Neural cell (in vitro differentiated cells): ENCODE measurements around the gene CLIC4. TPM values are rescaled to one million over a fixed set of nuclear protein-coding genes. Genes with fewer than 3 reads are reported as not detected.

Source experiments
- H2AFZ ChIP-seq: fragments of 200-600, 300-800 bp; sonication (generic), shearing (Covaris generic); 2 replicates; pipeline ENCODE4 v1.6.0; 2014; ENCODE audit warnings: low read depth, mild to moderate bottlenecking, antibody characterized with exemption, low read length, moderate library complexity
- H3F3A ChIP-seq: fragments of 200-600 bp; shearing (Covaris generic); 2 replicates; pipeline ENCODE4 v1.6.1; 2016; ENCODE audit warnings: mild to moderate bottlenecking, moderate library complexity, mixed read lengths, antibody characterized with exemption, low read length; ENCODE audit not compliant: insufficient read depth, poor library complexity, severe bottlenecking
- H3K27ac ChIP-seq: fragments of 200-600, 300-800 bp; sonication (generic), shearing (Covaris generic); 2 replicates; pipeline ENCODE4 v1.5.1; 2014; ENCODE audit warnings: mild to moderate bottlenecking, low read length, moderate library complexity
- H3K27me3 ChIP-seq: fragments of 300-800, 200-600 bp; sonication (generic), shearing (Covaris generic); 2 replicates; pipeline ENCODE4 v1.6.0; 2014; ENCODE audit warnings: mild to moderate bottlenecking, low read depth, low read length, moderate library complexity; ENCODE audit not compliant: insufficient read depth
- H3K36me3 ChIP-seq: fragments of 300-800, 200-600 bp; sonication (generic), shearing (Covaris generic); 2 replicates; pipeline ENCODE4 v1.5.1; 2014; ENCODE audit warnings: mild to moderate bottlenecking, antibody characterized with exemption, low read length, moderate library complexity; ENCODE audit not compliant: insufficient read depth
- H3K4me2 ChIP-seq: fragments of 300-800, 200-600 bp; sonication (generic), shearing (Covaris generic); 2 replicates; pipeline ENCODE4 v1.6.0; 2014; ENCODE audit warnings: mild to moderate bottlenecking, low read length
- H3K4me3 ChIP-seq: fragments of 300-800, 200-600 bp; sonication (generic), shearing (Covaris generic); 2 replicates; pipeline ENCODE4 v1.5.1; 2014; ENCODE audit warnings: mild to moderate bottlenecking, low read length, moderate library complexity
- H3K79me2 ChIP-seq: fragments of 200-600 bp; shearing (Covaris generic); replicated peaks from 2 replicates; pipeline ENCODE4 v1.6.0; 2014; ENCODE audit warnings: mild to moderate bottlenecking, low read length, moderate library complexity; ENCODE audit not compliant: insufficient read depth
- H3K9ac ChIP-seq: fragments of 300-800, 200-600 bp; sonication (generic), shearing (Covaris generic); 2 replicates; pipeline ENCODE4 v1.6.1; 2016; ENCODE audit warnings: mild to moderate bottlenecking, low read length, mixed read lengths
- H3K9me2 ChIP-seq: fragments of 200-600 bp; shearing (Covaris generic); 2 replicates; pipeline ENCODE4 v1.6.1; 2016; ENCODE audit warnings: mild to moderate bottlenecking, low read length, mixed read lengths; ENCODE audit not compliant: insufficient read depth
- H3K9me3 ChIP-seq: fragments of 200-600, 300-800 bp; sonication (generic), shearing (Covaris generic); 2 replicates; pipeline ENCODE4 v1.6.1; 2016; ENCODE audit warnings: mild to moderate bottlenecking, mixed run types, low read length, moderate library complexity, mixed read lengths
- H4K20me1 ChIP-seq: fragments of 200-600 bp; shearing (Covaris generic); 2 replicates; pipeline ENCODE4 v1.6.1; 2016; ENCODE audit warnings: mild to moderate bottlenecking, mixed run types; ENCODE audit not compliant: insufficient read depth
- EP300 ChIP-seq: fragments of 450-650 bp; conservative IDR thresholded peaks from 2 replicates; pipeline ENCODE4 v1.6.1; 2014; ENCODE audit warnings: antibody characterized with exemption, mild to moderate bottlenecking, moderate library complexity; ENCODE audit not compliant: poor library complexity, severe bottlenecking
- EZH2 ChIP-seq: fragments of 200-600, 300-800 bp; shearing (Covaris generic), sonication (generic); IDR thresholded peaks from 2 replicates; pipeline ENCODE4 v1.6.1; 2014; ENCODE audit warnings: antibody characterized with exemption, low read length, borderline replicate concordance, mild to moderate bottlenecking; ENCODE audit not compliant: insufficient read depth, poor library complexity, severe bottlenecking
- MXI1 ChIP-seq: fragments of 450-650 bp; conservative IDR thresholded peaks from 2 replicates; pipeline ENCODE4 v1.6.1; 2014; ENCODE audit warnings: antibody characterized with exemption, mild to moderate bottlenecking; ENCODE audit not compliant: poor library complexity, severe bottlenecking
- POLR2AphosphoS5 ChIP-seq: IDR thresholded peaks from 2 replicates; pipeline ENCODE4 v1.6.1; 2012
- RAD21 ChIP-seq: fragments of 450-650 bp; conservative IDR thresholded peaks from 2 replicates; pipeline ENCODE4 v1.6.1; 2014; ENCODE audit warnings: antibody characterized with exemption, mild to moderate bottlenecking, moderate library complexity
- SMC3 ChIP-seq: fragments of 450-650 bp; conservative IDR thresholded peaks from 2 replicates; pipeline ENCODE4 v1.6.1; 2014; ENCODE audit warnings: antibody characterized with exemption, mild to moderate bottlenecking, moderate library complexity; ENCODE audit not compliant: poor library complexity
- TAF1 ChIP-seq: IDR thresholded peaks from 2 replicates; pipeline ENCODE4 v1.6.1; 2012; ENCODE audit warnings: low read depth
- polyA plus RNA-seq: library from polyadenylated mRNA; depleted of rRNA; stranded (reverse); fragments of >200 nt; gene quantifications from 2 replicates; pipeline ENCODE4 v1.2.3, GENCODE V29; 2014
- TF ChIP-seq, protein P1 (sequence below): fragments of 450-650 bp; IDR thresholded peaks from 2 replicates; pipeline ENCODE4 v1.5.1; 2014; ENCODE audit warnings: antibody characterized with exemption, mild to moderate bottlenecking, moderate library complexity; ENCODE audit not compliant: poor library complexity, severe bottlenecking
- TF ChIP-seq, protein P2 (sequence below): IDR thresholded peaks from 2 replicates; pipeline ENCODE4 v1.6.1; 2012; ENCODE audit warnings: borderline replicate concordance

CLIC4 gene
- polyA plus RNA-seq, 1 donor from 2014 or later, result 133 TPM

DNA sequence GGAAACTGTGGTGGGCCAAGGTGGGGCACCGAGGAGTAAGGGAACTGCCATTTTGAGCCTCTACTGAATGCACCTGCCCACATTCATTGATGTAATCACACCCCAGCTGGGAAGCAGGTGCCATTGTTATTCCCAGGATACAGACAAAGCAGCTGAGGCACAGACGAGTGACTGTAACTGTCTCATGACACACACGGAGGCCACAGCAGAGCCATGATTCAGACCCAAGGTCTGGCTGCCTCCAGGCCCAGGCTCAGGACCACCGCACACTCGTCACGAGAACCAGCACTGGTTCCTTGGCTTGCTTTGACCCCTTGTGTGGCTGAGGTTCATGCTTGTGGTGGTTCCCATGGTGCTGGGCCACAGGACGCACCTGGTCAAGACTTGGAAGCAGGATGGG, 45.6 kb upstream of the CLIC4 start:
- TF ChIP-seq, protein P1, sequence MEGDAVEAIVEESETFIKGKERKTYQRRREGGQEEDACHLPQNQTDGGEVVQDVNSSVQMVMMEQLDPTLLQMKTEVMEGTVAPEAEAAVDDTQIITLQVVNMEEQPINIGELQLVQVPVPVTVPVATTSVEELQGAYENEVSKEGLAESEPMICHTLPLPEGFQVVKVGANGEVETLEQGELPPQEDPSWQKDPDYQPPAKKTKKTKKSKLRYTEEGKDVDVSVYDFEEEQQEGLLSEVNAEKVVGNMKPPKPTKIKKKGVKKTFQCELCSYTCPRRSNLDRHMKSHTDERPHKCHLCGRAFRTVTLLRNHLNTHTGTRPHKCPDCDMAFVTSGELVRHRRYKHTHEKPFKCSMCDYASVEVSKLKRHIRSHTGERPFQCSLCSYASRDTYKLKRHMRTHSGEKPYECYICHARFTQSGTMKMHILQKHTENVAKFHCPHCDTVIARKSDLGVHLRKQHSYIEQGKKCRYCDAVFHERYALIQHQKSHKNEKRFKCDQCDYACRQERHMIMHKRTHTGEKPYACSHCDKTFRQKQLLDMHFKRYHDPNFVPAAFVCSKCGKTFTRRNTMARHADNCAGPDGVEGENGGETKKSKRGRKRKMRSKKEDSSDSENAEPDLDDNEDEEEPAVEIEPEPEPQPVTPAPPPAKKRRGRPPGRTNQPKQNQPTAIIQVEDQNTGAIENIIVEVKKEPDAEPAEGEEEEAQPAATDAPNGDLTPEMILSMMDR, result no peak
- TF ChIP-seq POLR2AphosphoS5 (no peak), SMC3 (no peak), MXI1 (no peak), RAD21 (no peak), EP300 (no peak), TAF1 (no peak), EZH2 (no peak)
- TF ChIP-seq, protein P2, sequence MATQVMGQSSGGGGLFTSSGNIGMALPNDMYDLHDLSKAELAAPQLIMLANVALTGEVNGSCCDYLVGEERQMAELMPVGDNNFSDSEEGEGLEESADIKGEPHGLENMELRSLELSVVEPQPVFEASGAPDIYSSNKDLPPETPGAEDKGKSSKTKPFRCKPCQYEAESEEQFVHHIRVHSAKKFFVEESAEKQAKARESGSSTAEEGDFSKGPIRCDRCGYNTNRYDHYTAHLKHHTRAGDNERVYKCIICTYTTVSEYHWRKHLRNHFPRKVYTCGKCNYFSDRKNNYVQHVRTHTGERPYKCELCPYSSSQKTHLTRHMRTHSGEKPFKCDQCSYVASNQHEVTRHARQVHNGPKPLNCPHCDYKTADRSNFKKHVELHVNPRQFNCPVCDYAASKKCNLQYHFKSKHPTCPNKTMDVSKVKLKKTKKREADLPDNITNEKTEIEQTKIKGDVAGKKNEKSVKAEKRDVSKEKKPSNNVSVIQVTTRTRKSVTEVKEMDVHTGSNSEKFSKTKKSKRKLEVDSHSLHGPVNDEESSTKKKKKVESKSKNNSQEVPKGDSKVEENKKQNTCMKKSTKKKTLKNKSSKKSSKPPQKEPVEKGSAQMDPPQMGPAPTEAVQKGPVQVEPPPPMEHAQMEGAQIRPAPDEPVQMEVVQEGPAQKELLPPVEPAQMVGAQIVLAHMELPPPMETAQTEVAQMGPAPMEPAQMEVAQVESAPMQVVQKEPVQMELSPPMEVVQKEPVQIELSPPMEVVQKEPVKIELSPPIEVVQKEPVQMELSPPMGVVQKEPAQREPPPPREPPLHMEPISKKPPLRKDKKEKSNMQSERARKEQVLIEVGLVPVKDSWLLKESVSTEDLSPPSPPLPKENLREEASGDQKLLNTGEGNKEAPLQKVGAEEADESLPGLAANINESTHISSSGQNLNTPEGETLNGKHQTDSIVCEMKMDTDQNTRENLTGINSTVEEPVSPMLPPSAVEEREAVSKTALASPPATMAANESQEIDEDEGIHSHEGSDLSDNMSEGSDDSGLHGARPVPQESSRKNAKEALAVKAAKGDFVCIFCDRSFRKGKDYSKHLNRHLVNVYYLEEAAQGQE, result no peak
- Histone ChIP-seq H2AFZ (no peak overlapping the region), H3K9ac (no peak overlapping the region)

DNA sequence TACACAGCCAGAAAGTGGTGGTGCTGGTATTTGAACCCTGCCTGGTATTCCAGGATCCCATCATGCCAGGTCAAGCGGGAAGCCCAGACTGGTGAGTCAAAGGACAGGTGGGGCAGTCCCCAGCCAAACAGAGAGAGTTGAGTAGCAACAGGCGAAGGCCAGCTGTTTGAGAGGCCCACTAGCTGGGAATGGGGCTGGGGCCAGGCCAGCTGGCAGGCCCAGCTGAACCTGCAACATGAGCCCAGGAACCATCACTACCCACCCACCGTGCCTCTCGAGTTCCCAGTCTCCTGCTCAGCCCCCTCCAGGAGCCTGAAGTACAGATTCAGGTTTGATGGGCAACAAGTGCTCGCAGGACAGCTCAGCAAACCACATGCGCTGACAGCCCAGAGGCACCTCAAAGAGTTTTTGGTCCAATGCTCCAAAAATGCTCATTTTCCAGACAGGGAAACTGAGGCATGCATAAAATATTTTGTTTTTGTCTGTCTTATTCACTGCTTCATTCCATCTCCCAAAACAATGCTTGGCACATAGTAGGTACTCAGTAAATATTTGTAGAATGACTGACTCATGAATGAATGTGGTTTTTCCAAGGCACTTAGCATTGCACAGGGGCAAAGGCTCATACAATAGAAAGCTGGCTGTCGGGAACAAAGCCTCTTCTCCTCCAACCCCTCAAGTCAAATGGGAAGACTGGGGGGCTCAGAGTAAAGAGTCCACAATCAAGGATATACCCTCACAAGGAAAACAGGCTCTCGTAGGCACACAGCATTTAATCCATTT, 42.5 kb upstream of the CLIC4 start:
- Histone ChIP-seq H3K27ac (no peak overlapping the region), H3K4me3 (no peak overlapping the region), H3K79me2 (no peaks in the 10 kb centered on the region), H3K4me2 (no peak overlapping the region), H2AFZ (no peak overlapping the region), H3K9me2 (no peaks in the 10 kb centered on the region), H4K20me1 (no peaks in the 10 kb centered on the region), H3K27me3 (no peaks in the 10 kb centered on the region), H3K9ac (no peak overlapping the region), H3K36me3 (no peaks in the 10 kb centered on the region), H3K9me3 (no peaks in the 10 kb centered on the region), H3F3A (no peaks in the 10 kb centered on the region)
- TF ChIP-seq EZH2 (no peak), POLR2AphosphoS5 (no peak), TAF1 (no peak), SMC3 (no peak), MXI1 (no peak)
- TF ChIP-seq, protein P1, result no peak
- TF ChIP-seq, protein P2, result no peak

More for the DNA sequence above, 45.6 kb upstream of the CLIC4 start:
- no peaks in the 10 kb centered on the region for H3K9me2 ChIP-seq
- H3K4me3 ChIP-seq, result no peak overlapping the region
- no peaks in the 10 kb centered on the region for H3K36me3 ChIP-seq
- H3K79me2 ChIP-seq, result no peaks in the 10 kb centered on the region
- no peaks in the 10 kb centered on the region for H3K9me3 ChIP-seq
- H3K27me3 ChIP-seq, result no peaks in the 10 kb centered on the region
- H3F3A ChIP-seq, result no peaks in the 10 kb centered on the region
- no peak overlapping the region for H3K4me2 ChIP-seq
- no peaks in the 10 kb centered on the region for H4K20me1 ChIP-seq
- no peak overlapping the region for H3K27ac ChIP-seq
